Naive thymus-derived CD8-positive, alpha-beta T cell (primary cell): ENCODE data around the gene ANKRD27. TPM values are rescaled to one million over a fixed set of nuclear protein-coding genes. Genes with fewer than 3 reads are reported as not detected.

Source experiments
- ATAC-seq, 2 donors: fragments of 150-1000 bp; cut with Tn5 transposase in 1 of 2; sonication (Bioruptor Pico), chemical (Tn5 transposase) in 1 of 2; 1 replicate in 1 of 2; 2 replicates in 1 of 2; pipeline ENCODE4 v1.10.0; 2021; ENCODE audit warnings: mild to moderate bottlenecking in 2 of 2, moderate library complexity in 2 of 2
- POLR2A ChIA-PET: fragments of 350-600 bp; sonication (Branson Sonifier 250); formaldehyde crosslinking; loops from one replicate; lab custom pipeline; 2021; ENCODE audit warnings: antibody characterized with exemption; lab: Charles Lee
- DNase-seq, 10 donors: peaks; one replicate each; pipeline versions ENCODE4 v3.0.0 to v3.0.0-alpha.2; 2020 to 2022
- H3K27ac Mint-ChIP-seq, 10 donors: one replicate each; pipeline ENCODE4 v1.8.0; 2020 to 2022; ENCODE audit warnings: mild to moderate bottlenecking in 10 of 10, mixed read lengths in 10 of 10, moderate library complexity in 4 of 10, inconsistent platforms in 1 of 10
- H3K27me3 Mint-ChIP-seq, 5 donors: one replicate each; pipeline ENCODE4 v1.8.0; 2021 to 2022; ENCODE audit warnings: mixed read lengths in 5 of 5
- H3K36me3 Mint-ChIP-seq, 3 donors: one replicate each; pipeline ENCODE4 v1.8.0; 2020 to 2022; ENCODE audit warnings: mixed read lengths in 3 of 3, mild to moderate bottlenecking in 2 of 3, inconsistent platforms in 1 of 3
- H3K4me1 Mint-ChIP-seq, 4 donors: one replicate each; pipeline ENCODE4 v1.8.0; 2021 to 2022; ENCODE audit warnings: mixed read lengths in 4 of 4
- H3K4me3 Mint-ChIP-seq, 10 donors: one replicate each; pipeline ENCODE4 v1.8.0; 2020 to 2022; ENCODE audit warnings: mild to moderate bottlenecking in 10 of 10, mixed read lengths in 10 of 10, moderate library complexity in 6 of 10, inconsistent platforms in 1 of 10
- H3K9me3 Mint-ChIP-seq, 9 donors: one replicate each; pipeline ENCODE4 v1.8.0; 2020 to 2022; ENCODE audit warnings: mixed read lengths in 9 of 9, mild to moderate bottlenecking in 3 of 9, inconsistent platforms in 1 of 9, moderate library complexity in 1 of 9
- polyA plus RNA-seq, 3 donors: library from polyadenylated mRNA; unstranded; fragments of 300-500 nt; fragmentation: Illumina TruSeq; gene quantifications; one replicate each; pipeline ENCODE4 v1.2.3, GENCODE V29; 2021
- total RNA-seq, 8 experiments: library from RNA in 2 of 8; stranded (reverse) in 2 of 8; gene quantifications; one replicate each; pipeline ENCODE4 v1.2.3 and lab custom pipeline; 2021 to 2026

The ANKRD27 gene
- total and polyA plus RNA-seq, 5 experiments from 2014 or later = 9.0 to 34.2 (median 17.1) TPM

DNA sequence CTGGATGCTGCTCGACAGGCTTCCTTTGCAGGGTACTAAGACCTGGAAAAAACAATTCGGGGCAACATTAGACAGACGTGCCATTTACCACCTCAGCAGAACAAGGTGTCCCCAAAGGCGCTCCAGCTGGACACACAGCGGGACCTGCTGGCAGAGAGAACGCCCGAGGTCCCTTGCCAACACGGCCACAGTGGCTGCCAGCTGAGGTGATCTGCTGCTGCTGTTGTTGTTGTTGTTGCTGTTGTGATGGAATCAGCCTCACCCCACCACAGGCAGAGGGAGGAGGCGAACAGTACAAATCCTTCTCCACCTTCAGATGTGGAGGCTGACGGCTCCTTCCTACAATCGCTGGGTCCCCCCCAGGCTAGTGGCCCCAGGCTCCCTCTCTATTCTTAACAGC, 25.2 kb downstream of the ANKRD27 start:
- Mint-ChIP-seq H3K27ac (no peak overlapping the region), H3K27me3 (no peaks in the 10 kb centered on the region), H3K9me3 (no peaks in the 10 kb centered on the region), H3K36me3 (peaks cover 0 to 53% (median 16%) of the 10 kb centered on the region in 3 donors), H3K4me1 (peaks cover 2 to 27% (median 15%) of the 10 kb centered on the region in 4 donors), H3K4me3 (no peak overlapping the region)
- POLR2A ChIA-PET = no interaction called here
- no peak for DNase-seq
- no peak for ATAC-seq

DNA sequence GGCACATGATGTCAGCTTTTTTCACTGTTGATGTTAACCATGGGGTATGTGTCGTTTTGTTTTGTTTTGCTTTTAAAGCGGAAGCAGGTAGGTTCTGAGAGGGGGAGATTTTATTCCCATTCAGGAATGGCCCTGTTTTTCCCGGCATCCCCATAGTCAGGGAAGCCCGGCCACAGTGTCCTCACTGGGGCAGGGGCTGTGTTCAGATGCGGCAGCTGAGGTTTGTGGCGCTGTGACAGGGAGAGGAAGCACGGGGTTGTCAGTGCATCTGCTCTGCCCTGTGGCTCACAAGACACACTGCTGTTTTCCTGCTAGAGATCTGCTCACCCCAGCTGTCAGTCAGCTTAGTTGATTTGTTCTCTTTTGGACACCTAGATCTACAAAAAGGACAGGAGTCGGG, 27.6 kb downstream of the ANKRD27 start:
- H3K36me3 Mint-ChIP-seq = peaks cover 0 to 53% (median 21%) of the 10 kb centered on the region in 3 donors
- POLR2A ChIA-PET = no interaction called here
- no peak for ATAC-seq
- H3K9me3 Mint-ChIP-seq = no peaks in the 10 kb centered on the region
- DNase-seq = peak in 1 of 10 donors; percentile 5
- H3K27me3 Mint-ChIP-seq = no peaks in the 10 kb centered on the region
- H3K4me3 Mint-ChIP-seq = peak overlapping the region in 4 of 10 donors; percentile 24 to 61 (median 58)
- peaks cover 12 to 44% (median 30%) of the 10 kb centered on the region in 4 donors for H3K4me1 Mint-ChIP-seq
- H3K27ac Mint-ChIP-seq = peak overlapping the region in 6 of 10 donors; percentile 40 to 86 (median 74)

DNA sequence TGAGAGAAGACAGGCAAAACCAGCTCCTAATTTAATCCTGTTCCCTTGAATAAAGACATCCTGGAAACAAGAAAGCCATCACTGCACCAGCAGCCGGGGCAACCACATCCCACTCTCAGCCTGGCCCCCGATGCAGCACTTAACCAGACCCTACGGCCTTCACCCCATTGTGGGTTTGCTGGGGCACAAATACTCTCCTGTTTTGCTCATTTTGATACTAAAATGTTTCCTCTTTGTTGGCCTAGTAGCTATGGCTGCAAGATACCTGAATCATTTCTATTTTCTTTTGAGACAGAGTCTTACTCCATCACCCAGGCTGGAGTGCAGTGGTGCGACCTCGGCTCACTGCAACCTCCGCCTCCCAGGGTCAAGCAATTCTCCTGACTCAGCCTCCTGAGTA, 28.4 kb downstream of the ANKRD27 start:
- H3K4me3 Mint-ChIP-seq = peak overlapping the region in 1 of 10 donors; percentile 54

DNA sequence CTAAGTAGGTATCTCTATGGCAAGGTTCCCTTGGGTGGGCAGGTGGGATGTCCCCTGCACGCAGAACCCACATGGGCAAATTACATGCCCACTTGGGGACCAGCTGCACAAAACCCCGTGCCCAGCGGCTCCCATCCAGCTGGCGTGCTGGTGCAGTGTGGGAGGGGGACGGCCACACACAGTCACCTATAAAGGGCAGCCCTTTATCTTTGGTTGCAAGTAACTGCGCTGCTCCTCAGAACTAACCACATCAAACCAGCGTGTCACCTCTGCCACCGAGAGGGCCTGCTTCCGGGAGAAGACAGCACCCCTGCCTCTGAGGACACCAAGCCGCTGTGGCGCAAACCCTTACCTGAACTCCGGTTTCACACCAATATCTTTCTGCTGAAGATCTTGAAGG, 32.2 kb downstream of the ANKRD27 start:
- peaks cover 0 to 61% (median 31%) of the 10 kb centered on the region in 3 donors for H3K36me3 Mint-ChIP-seq
- H3K4me1 Mint-ChIP-seq = peaks cover 16 to 47% (median 37%) of the 10 kb centered on the region in 4 donors

More for the DNA sequence above, 28.4 kb downstream of the ANKRD27 start:
- Mint-ChIP-seq H3K9me3 (no peaks in the 10 kb centered on the region), H3K27ac (peak overlapping the region in 2 of 10 donors; percentile 4 to 40), H3K36me3 (peaks cover 0 to 55% (median 21%) of the 10 kb centered on the region in 3 donors), H3K4me1 (peaks cover 16 to 52% (median 37%) of the 10 kb centered on the region in 4 donors), H3K27me3 (no peaks in the 10 kb centered on the region)
- ATAC-seq (no peak), DNase-seq (no peak)
- POLR2A ChIA-PET = no interaction called here

DNA sequence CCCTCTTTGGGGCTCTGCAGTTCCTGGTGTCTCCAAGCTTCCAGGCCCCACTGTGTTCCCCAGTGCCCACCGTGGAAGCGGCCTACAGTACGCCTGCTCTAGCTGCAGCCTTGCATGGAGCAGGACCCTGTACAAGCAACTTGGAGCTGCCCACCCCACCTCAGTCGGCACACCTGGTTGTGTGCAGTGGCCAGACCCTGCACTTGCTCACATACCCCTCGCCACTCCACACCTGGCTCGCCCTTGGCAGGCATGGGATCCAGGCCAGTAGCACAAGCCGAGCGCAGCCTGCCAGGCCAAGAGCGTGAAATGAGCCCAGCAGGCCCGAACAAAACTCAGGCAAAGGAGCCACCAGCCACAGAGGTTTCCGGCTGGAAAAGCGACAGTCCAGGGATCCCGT, 36.4 kb downstream of the ANKRD27 start:
- peaks cover 0 to 69% (median 23%) of the 10 kb centered on the region in 3 donors for H3K36me3 Mint-ChIP-seq

More for the DNA sequence above, 32.2 kb downstream of the ANKRD27 start:
- Mint-ChIP-seq H3K27ac (peak overlapping the region; percentile 51 to 91 (median 85)), H3K27me3 (no peaks in the 10 kb centered on the region), H3K4me3 (peak overlapping the region; percentile 40 to 85 (median 71)), H3K9me3 (no peaks in the 10 kb centered on the region)
- POLR2A ChIA-PET = interaction anchor here (0.6 to 2.9 kb wide), 2 partner anchors 33 to 438 kb away, joined by 3 to 11 read pairs; partner anchors contain the start of genes ANKRD27 and RGS9BP
- DNase-seq (peak; percentile 19 to 84 (median 68)), ATAC-seq (peak; percentile 98 to 99)

DNA sequence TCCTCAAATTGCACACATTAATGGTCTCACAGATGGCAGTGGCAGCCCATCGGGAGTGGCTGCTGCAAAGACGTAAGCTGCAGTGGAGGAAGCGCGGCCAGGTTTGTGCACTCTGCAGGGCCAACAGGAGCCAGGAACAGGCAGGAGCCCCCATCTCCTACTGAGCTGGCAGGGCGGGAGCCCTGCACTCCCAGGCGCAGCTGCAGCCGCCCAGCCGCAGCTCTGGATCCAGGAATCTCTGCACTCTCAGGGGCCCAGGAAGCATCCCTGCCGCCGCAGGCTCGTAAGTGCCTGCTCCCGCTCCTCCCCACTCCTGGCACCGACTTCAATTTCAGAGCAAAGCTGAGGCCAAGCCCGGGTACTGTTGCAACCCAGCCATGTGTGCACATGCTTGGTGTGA, 37.5 kb downstream of the ANKRD27 start:
- no peak for ATAC-seq
- peaks cover 0 to 69% (median 23%) of the 10 kb centered on the region in 3 donors for H3K36me3 Mint-ChIP-seq
- H3K27me3 Mint-ChIP-seq = no peaks in the 10 kb centered on the region
- no peak overlapping the region for H3K27ac Mint-ChIP-seq
- H3K4me3 Mint-ChIP-seq = no peak overlapping the region
- no peaks in the 10 kb centered on the region for H3K9me3 Mint-ChIP-seq
- POLR2A ChIA-PET = no interaction called here
- no peak for DNase-seq
- H3K4me1 Mint-ChIP-seq = peaks cover 4 to 15% (median 10%) of the 10 kb centered on the region in 4 donors

More for the DNA sequence above, 36.4 kb downstream of the ANKRD27 start:
- DNase-seq (no peak), ATAC-seq (no peak)
- Mint-ChIP-seq H3K27ac (no peak overlapping the region), H3K4me3 (no peak overlapping the region), H3K9me3 (no peaks in the 10 kb centered on the region), H3K4me1 (peaks cover 14 to 27% (median 22%) of the 10 kb centered on the region in 4 donors), H3K27me3 (no peaks in the 10 kb centered on the region)
- POLR2A ChIA-PET = no interaction called here

DNA sequence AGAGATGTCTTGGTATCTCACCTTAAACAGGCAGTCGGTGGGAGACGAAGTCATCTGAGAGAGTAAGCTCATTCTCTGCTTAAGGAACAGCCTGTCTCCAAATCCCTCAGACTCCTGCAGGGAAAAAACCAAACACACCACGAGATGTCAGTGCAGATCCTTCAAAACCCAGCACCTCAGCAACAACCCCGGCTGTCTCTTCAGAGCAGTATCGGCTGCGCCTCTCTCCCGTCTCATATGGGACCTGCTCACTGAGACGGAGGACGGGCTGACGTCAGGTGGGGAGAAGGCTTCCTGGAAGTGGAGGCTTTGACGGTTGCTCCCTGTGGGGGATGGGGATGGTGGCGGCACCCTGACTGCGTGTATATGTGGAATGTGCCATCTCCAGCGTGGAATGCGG, 43.6 kb downstream of the ANKRD27 start:
- Mint-ChIP-seq H3K36me3 (peaks cover 0 to 64% (median 7%) of the 10 kb centered on the region in 3 donors), H3K27me3 (no peaks in the 10 kb centered on the region), H3K27ac (no peak overlapping the region), H3K4me1 (no peaks in the 10 kb centered on the region), H3K4me3 (no peak overlapping the region), H3K9me3 (no peaks in the 10 kb centered on the region)
- DNase-seq (no peak), ATAC-seq (no peak)
- POLR2A ChIA-PET = no interaction called here

DNA sequence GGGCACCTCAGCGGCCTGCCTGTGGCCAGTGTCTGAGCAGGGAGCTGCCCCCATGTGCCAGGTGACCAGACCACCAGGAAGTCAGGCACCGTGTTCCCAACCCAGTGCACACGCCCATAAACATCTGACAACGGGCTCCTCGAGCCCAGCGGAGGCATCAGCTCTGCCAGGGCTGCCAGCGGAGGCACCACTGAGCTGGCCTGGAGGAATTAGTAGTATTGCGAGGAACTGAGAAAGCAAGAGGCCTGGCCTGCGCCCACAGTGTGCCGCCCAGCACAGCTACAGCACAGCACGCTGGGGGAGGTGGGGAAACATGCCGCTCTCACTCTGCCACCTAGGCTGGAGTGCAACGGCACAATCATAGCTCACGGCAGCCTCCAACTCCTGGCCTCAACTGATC, 44.6 kb downstream of the ANKRD27 start:
- H3K36me3 Mint-ChIP-seq = peaks cover 0 to 62% (median 9%) of the 10 kb centered on the region in 3 donors
- H3K4me3 Mint-ChIP-seq = no peak overlapping the region
- no peak for ATAC-seq
- H3K4me1 Mint-ChIP-seq = no peaks in the 10 kb centered on the region
- no peaks in the 10 kb centered on the region for H3K9me3 Mint-ChIP-seq
- no peaks in the 10 kb centered on the region for H3K27me3 Mint-ChIP-seq
- DNase-seq = no peak
- no peak overlapping the region for H3K27ac Mint-ChIP-seq
- POLR2A ChIA-PET = interaction anchor here (0.5 kb wide), 1 partner anchor 1617 kb away, joined by 3 read pairs; no protein-coding TSS in a partner anchor

DNA sequence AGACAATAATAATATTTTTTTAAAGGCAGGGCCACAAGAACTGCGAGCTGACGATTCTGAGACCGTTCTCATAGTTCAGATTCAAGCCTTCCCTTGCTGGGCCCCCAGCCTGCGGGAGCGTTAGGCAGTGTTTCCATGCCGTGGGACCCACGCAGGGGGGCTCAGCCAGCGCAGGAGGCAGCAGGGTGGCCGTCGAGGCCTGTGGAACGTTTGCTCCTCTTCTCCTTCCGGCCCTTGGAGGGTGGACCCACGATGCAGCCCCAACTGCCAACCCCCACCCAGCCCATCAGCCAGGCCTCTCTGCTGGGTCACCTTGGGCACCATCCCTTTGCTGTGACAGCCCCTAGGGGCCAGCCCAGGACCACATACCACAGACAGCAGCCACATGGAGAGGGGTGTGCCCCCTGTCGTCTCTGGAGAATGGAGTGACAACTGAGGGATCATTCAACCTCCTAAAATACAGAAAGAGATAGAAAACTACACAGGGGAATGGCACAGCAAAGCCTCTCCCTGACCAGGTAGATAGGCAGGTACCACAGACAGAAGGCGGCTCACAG, 47.2 kb downstream of the ANKRD27 start:
- Mint-ChIP-seq H3K27ac (no peak overlapping the region), H3K4me3 (no peak overlapping the region), H3K4me1 (no peaks in the 10 kb centered on the region), H3K9me3 (no peaks in the 10 kb centered on the region), H3K27me3 (no peaks in the 10 kb centered on the region), H3K36me3 (peaks cover 0 to 71% (median 16%) of the 10 kb centered on the region in 3 donors)
- POLR2A ChIA-PET = no interaction called here
- DNase-seq (no peak), ATAC-seq (no peak)

DNA sequence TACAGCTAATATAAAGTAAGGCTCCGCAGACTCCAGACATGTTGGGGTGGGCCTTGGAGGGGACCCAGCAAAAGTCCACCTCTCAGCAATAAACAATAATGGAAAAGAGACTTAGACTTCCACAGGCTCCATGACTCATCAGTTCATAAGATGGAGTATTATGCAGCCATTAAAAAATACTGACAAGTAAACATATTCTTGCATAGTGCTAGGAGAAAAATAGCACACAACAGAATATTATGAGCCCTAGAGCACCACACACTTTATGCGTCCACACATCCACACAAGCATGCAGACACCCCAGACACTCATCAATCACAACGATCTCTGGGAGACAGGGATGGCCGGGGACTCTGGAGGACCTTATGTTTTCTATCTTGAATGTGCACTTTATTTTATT, 48.0 kb downstream of the ANKRD27 start:
- POLR2A ChIA-PET = no interaction called here
- no peaks in the 10 kb centered on the region for H3K9me3 Mint-ChIP-seq
- ATAC-seq = no peak
- peaks cover 0 to 74% (median 19%) of the 10 kb centered on the region in 3 donors for H3K36me3 Mint-ChIP-seq
- no peak overlapping the region for H3K27ac Mint-ChIP-seq
- H3K4me1 Mint-ChIP-seq = no peaks in the 10 kb centered on the region
- no peaks in the 10 kb centered on the region for H3K27me3 Mint-ChIP-seq
- no peak overlapping the region for H3K4me3 Mint-ChIP-seq
- no peak for DNase-seq

DNA sequence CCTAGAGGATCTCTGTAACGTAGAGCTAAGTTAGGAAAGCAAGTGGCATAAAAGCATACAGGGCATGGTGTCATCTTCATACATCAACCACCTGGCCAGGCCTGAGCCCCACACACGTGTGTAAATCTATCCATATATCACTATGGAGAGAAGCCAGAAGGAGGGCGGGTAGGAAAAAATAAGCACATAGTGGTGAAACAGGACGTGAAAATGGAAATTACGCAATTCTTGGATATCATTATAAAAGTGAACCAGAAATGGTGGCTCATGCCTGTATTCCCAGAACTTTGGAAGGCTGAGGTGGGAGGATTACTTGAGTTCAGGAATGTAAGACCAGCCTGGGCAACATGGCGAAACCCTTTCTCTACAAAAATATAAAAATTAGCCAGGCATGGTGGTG, 50.6 kb downstream of the ANKRD27 start:
- POLR2A ChIA-PET = no interaction called here
- no peak overlapping the region for H3K4me3 Mint-ChIP-seq
- no peak for DNase-seq
- H3K4me1 Mint-ChIP-seq = no peaks in the 10 kb centered on the region
- peak overlapping the region in 1 of 10 donors; percentile 52 for H3K27ac Mint-ChIP-seq
- no peaks in the 10 kb centered on the region for H3K9me3 Mint-ChIP-seq
- H3K36me3 Mint-ChIP-seq = peaks cover 0 to 84% (median 24%) of the 10 kb centered on the region in 3 donors
- no peak for ATAC-seq
- no peaks in the 10 kb centered on the region for H3K27me3 Mint-ChIP-seq

DNA sequence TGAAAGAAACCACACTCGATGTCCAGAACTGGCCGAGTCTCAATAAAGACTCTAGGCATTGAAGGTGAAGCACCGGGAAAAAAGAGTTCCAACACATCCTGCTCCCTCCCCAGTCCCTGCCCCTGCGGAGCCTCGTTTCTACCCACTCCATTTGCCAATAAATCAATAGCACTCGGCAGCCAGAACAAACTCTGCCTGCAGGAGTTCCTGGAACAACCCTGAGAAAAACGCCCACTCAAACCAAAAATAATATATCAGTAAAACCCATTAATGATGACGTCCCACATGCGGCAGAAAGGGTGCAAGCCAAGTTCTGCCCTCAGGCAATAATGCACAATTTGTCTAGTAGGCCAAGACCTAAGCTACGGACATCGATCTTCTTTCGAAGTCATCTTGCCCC, 53.0 kb downstream of the ANKRD27 start:
- POLR2A ChIA-PET = no interaction called here
- peaks cover 0 to 83% (median 26%) of the 10 kb centered on the region in 3 donors for H3K36me3 Mint-ChIP-seq
- no peak overlapping the region for H3K27ac Mint-ChIP-seq
- no peak overlapping the region for H3K4me3 Mint-ChIP-seq
- no peak for ATAC-seq
- no peak for DNase-seq
- no peaks in the 10 kb centered on the region for H3K27me3 Mint-ChIP-seq
- no peaks in the 10 kb centered on the region for H3K9me3 Mint-ChIP-seq
- no peaks in the 10 kb centered on the region for H3K4me1 Mint-ChIP-seq

DNA sequence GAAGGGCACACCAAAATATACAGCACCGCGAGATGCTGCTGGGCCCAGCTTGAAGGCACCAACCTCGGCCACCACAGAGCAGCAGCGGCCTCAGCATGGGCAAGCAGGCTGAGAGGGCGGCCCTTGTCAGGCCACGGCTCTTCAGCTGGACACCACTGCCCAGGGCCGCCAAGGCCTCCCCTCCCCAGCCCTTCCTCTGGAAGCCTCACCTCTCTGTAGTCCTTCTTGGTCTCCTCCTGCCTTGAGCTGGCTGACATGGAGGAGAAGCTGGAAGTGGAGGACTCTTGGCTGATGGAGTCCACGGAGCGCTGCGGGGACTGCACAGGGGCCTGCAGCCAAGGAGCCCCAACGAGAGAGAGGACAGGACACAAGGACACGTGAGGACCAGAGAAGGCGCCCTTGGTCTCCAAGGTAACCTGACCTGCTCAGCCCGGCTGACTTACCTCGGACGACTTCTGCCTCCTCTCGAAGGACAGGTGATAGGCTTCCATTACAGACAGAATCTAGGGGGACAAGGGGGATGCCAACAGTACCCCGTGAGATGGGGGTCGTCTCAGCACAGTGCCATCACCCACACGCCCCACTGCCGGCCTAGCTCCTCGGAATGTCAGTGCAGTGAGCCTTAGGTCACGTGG, 55.8 kb downstream of the ANKRD27 start:
- Mint-ChIP-seq H3K9me3 (no peaks in the 10 kb centered on the region), H3K27me3 (no peaks in the 10 kb centered on the region), H3K4me3 (no peak overlapping the region)

More for the DNA sequence above, 55.8 kb downstream of the ANKRD27 start:
- Mint-ChIP-seq H3K4me1 (no peaks in the 10 kb centered on the region), H3K27ac (no peak overlapping the region), H3K36me3 (peaks cover 0 to 90% (median 38%) of the 10 kb centered on the region in 3 donors)
- POLR2A ChIA-PET = no interaction called here
- ATAC-seq (no peak), DNase-seq (no peak)
